Astrocyte of the spinal cord (primary cell): ENCODE data around the gene CCBE1.

Experiments used
- DNase-seq: peaks from one replicate; pipeline ENCODE4 v3.0.0; 2011; ENCODE audit warnings: low read depth, low spot score
- H3K4me3 ChIP-seq: 2 replicates; pipeline ENCODE4 v1.5.1; 2011; ENCODE audit warnings: low read depth, mild to moderate bottlenecking, low read length, moderate library complexity
- CTCF ChIP-seq: IDR thresholded peaks from 2 replicates; pipeline ENCODE4 v1.5.1; 2012; ENCODE audit warnings: low read depth, mild to moderate bottlenecking, low read length, inconsistent platforms
- in situ Hi-C: cut with HindIII; loops from 2 replicates; pipeline ENCODE4 v1.10.0; 2017; ENCODE audit warnings: low sequenced_read_pairs

CCBE1 gene

DNA sequence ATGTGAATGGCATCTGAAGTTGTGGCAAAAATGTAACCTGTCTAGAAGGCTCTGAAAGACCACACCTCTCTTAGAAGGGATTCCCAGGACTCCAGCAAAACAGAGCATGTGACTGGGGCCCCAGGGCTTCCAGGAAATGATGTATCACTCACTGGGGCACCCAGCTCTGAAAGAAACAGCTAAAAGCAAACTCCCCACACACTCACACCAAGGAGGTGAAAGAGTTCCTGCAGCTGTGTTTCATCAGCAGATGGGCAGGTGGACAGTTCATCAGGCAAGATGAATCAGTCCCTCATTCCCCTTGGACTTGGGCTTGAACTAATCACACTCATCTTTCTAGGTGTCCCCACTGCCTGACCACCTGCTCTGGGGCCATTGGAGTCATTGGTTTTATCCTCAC is 76.2 kb downstream of the CCBE1 start:
- in situ Hi-C loops: no loop called here
- no peak for TF ChIP-seq CTCF
- no peak for DNase-seq
- H3K4me3 ChIP-seq: no peak overlapping the region

DNA sequence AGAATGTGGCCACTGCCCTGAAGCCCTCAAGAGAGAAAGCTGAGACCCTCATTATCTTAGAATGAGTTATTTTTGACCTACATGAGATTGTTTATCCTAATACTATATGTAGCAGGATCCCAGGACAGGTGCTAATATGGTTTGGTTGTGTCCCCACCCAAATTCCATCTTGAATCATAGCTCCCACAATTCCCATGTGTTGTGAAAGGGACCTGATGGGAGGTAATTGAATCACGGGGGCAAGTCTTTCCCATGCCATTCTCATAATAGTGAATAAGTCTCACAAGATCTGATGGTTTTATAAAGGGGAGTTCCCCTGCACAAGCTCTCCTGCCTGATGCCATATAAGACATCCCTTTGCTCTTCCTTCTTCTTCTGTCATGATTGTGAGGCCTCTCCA is 76.8 kb downstream of the CCBE1 start:
- H3K4me3 ChIP-seq: no peak overlapping the region
- no peak for TF ChIP-seq CTCF
- in situ Hi-C loops: no loop called here
- DNase-seq: no peak

GRCh38 chr18:59619816-59620215 is 77.4 kb downstream of the CCBE1 start:
- in situ Hi-C loops: no loop called here
- no peak for DNase-seq
- TF ChIP-seq CTCF: no peak
- H3K4me3 ChIP-seq: no peak overlapping the region

- TF ChIP-seq CTCF: no peak
- in situ Hi-C loops: no loop called here
- H3K4me3 ChIP-seq: no peak overlapping the region
- DNase-seq: peak; percentile 13
Observed at GRCh38 chr18:59617468-59617932, 79.7 kb downstream of the CCBE1 start.

- no peak overlapping the region for H3K4me3 ChIP-seq
- DNase-seq: peak; percentile 71
- TF ChIP-seq CTCF: no peak
- in situ Hi-C loops: no loop called here
Observed at GRCh38 chr18:59616501-59616900, 80.7 kb downstream of the CCBE1 start.

DNA sequence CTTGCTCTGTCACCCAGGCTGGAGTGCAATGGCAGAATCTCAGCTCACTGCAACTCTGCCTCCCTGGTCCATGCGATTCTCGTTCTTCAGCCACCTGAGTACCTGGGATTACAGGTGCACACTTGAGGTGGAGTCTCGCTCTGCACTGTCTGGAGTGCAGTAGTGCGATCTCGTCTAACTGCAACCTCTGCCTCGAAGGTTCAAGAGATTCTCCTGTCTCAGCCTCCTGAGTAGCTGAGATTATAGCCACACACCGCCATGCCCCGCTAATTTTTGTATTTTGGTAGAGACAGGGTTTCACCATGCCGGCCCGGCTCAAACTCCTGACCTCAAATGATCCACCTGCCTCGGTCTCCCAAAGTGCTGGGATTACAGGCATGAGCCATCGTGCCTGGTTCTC is 83.3 kb downstream of the CCBE1 start:
- in situ Hi-C loops: no loop called here
- no peak for DNase-seq
- no peak for TF ChIP-seq CTCF
- no peak overlapping the region for H3K4me3 ChIP-seq

GRCh38 chr18:59612381-59612780 is 84.8 kb downstream of the CCBE1 start:
- in situ Hi-C loops: no loop called here
- DNase-seq: peak; percentile 66
- no peak for TF ChIP-seq CTCF
- H3K4me3 ChIP-seq: no peak overlapping the region
